ENCODE data around the gene NTSR2.

NTSR2 gene

DNA sequence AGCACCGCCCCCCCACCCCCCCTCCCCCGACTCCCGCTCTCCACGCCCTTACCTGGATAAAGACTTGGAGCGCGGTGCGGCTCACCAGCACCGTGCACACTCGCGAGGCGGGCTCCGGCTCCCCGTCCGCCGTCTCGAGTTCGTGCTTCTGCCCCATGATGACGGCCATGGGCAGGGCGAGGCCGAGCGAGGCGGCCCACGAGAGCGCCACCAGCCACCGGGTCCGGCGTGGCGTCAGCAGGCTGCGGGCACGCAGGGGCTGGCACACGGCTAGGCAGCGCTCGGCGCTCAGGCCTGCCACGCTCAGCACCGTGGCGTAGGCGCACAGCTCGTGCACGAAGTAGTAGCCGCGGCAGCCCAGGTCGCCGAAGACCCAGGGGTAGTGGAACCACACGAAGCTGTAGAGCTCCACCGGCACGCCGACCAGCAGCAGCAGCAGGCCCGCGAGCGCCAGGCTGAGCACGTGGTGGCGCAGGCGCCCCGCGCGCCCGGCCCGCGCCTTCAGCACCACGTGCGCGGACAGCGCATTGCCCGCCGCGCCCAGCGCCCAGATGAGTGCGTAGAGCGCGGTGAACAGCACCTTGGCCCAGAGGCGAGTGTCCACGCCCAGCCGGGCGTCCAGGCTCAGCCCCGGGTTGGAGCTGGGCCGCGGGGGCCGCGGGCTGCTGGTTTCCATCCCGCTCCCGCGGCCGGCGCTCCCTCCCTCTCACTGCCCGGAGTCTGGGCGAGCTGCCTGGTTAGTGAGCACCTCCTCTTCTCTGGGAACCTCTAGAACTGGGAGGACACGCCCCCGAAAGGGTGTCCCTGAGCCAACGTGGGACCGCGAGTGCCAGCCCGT is at the start of gene NTSR2:
Gene NTSR2, minus strand, starts transcription at position 742 of the 838 bp plus-strand sequence. Its CDS starts 66 bp downstream, at position 676.
- no peak for DNase-seq (ENCODE audit: low read depth)

- DNase-seq (ENCODE audit: low read depth): no peak
Observed at GRCh38 chr2:11719230-11719977, 49.4 kb upstream of the NTSR2 start.

DNA sequence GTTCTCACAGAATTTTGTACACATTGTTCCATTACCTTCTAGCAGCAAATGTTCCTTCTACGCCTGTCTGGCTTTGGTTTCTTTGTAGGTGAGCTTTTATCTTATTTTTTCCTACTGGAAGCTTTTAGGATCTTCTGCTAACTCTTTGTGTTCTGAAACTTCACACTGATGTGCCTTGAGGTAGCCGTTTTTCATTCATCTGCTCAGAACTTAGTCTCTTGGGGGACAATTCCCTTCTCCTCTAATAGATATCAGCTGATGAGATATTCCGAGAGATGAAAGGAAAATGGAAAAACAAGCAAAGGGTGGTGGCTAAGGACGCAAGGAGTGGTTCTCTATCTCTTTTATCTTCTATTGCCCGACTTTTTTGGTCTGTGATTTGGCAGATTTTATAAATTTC is 48.6 kb upstream of the NTSR2 start:
- DNase-seq (ENCODE audit: low read depth): no peak

- no peak for DNase-seq (ENCODE audit: low read depth)
Observed at GRCh38 chr2:11717623-11718022, 47.6 kb upstream of the NTSR2 start.

DNA sequence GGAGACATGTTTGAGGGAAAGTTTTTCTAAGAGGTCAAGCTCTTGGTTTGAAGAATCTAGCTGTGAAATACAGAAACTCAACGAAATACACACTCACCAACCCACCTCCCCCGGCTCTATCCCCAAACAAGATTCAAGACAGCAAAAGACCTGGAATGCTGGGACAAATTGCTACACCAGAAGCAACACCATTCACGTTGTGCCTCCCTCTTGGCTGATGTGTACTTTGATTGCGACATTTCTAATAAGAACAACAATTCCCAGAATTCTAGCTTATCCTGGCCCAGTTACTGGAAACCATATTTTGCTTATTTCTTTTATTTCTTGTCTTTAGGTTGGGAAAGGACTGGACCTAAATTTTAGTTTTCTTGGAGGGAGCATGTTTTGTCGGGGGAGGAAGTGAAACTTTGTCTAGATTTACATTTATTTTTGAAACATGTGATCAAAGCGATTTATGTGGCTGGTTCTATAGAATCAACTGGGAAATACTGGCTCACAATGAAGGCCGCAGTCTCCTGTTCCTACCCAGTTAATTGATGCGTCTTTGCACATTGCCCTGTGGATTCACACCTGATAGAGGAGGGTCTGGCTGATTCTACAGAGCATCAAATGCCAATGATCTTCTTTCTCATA is 46.8 kb upstream of the NTSR2 start:
- no peak for DNase-seq (ENCODE audit: low read depth)

- DNase-seq (ENCODE audit: low read depth): no peak
Observed at GRCh38 chr2:11715987-11716652, 46.1 kb upstream of the NTSR2 start.

DNA sequence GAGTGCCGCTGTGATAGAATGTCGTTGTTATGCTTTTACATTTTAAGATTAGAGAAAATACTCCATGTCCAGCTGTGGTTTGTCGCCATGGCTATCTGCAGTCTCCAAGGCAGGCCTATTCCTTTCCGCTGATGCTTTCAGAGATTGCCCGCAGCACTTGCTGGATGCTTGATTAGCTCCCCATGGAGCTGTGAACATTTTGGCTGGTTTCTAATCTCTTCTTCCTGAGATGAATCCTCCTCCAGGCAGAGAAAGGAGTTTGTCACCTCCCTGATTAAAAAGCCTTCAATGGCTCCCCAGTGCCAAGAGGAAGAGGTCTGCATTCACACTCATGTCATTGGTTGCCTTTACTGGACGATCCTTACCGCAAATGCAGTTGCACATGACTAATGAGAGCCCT is 43.8 kb upstream of the NTSR2 start:
- no peak for DNase-seq (ENCODE audit: low read depth)

DNA sequence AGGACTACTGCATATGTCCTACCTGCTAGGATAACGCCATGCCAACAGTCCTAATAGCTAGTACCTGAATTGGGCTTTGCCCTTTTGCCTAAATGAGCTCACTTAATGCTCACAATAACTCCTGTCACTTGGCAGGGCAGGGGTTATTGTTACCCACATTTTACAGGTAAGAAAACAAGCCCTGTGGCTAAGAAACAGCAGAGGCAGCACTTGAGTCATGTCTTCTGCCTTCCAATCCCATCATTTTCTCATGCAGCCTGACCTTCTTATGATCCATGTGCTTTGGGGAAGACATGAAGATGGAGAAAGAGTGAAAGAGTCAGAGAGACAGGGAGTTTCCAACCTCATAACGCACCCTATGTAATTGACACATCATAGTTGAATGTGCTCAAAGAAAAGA is 42.9 kb upstream of the NTSR2 start:
- no peak for DNase-seq (ENCODE audit: low read depth)

- no peak for DNase-seq (ENCODE audit: low read depth)
Observed at GRCh38 chr2:11711751-11712150, 41.8 kb upstream of the NTSR2 start.

DNA sequence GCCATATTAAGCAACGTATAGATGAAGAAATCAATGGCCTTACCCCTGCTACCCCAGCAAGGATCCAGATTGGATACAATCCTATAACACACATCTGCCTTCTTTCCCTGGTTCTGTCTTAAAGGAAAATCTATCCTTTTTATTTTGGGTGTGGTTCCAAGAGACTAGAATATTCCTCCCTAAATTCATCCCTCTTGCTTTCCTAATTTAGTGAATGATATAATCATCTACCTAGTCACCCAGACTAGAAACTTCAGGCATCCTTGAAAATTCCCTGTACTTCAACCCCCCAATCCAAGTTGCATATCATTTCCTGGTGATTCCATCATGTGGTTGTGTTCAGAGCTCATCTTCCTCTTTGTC is 41.3 kb upstream of the NTSR2 start:
- DNase-seq (ENCODE audit: low read depth): no peak

DNA sequence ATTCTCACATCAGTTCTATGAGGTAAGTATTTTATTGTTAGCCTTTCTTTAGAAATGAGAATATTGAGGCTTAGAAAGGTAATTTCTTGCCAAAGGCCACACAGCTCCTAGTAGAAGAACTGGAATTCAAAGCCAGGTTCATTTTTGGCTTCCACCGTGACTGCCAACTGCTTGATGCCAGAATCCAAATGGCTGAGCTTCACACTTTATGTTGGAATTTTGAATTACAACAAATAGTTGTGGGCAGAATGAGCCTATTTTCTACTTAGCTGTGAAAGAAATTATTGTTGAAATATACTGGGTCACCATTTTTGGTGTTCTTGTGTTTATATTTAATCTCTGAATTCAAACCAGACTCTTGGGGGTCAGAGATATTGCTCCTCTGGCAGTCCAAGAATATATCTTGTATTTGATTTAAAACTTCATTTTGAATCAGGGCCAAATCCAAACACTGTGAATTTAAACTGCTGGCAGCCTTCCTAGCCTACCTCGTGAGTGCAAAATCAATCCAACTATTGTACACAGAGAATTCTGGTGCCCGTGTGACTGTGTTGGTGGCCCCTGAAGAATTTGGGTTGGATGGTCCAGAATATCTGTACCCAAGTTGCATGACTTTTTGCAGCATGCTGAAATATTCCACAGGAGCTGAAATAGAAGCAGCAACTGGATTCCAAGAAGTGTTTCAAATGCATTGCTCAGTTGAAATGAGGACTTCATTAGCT is 40.8 kb upstream of the NTSR2 start:
- no peak for DNase-seq (ENCODE audit: low read depth)

- no peak for DNase-seq (ENCODE audit: low read depth)
Observed at GRCh38 chr2:11710210-11710609, 40.2 kb upstream of the NTSR2 start.

GRCh38 chr2:11709293-11709692 is 39.3 kb upstream of the NTSR2 start:
- DNase-seq (ENCODE audit: low read depth): no peak

DNA sequence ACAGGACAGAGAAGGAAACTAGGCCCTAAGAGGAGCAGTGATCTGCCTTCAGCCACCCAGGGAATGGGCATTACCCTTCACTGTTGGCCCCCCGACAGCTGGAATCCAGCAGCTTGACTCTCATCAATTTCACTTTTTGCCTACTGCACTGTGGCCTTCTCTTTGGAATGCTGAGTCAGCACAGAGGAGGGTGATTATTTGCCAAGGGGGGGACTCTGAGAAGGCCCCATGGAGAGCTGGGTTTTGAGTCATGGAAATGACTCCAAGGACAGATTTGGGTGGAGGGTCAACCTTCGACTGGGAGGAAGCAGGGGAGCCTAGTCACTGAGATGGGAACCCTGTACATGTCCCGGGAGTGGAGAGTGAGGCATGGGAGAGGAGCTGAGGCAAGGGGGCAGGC is 38.1 kb upstream of the NTSR2 start:
- no peak for DNase-seq (ENCODE audit: low read depth)

GRCh38 chr2:11705711-11706110 is 35.7 kb upstream of the NTSR2 start:
- no peak for DNase-seq (ENCODE audit: low read depth)

DNA sequence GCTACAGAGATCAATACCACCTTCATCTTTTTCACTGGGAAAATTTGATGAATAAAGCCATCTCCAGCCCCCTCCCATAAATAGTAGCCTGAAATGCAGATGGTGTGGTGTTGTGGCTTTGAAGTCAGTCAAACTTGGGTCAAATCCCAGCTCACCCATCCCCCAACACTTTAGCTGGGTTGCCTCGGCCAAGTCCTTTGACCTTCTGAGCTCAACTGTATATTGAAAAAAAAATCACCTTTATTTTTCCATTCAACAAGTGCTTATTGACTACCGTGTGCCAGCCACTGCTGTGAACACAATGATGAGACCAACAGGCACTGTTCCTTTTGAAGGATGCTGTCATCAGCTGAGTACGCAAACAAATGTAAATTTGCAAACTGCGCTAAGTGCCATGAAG is 35.1 kb upstream of the NTSR2 start:
- DNase-seq (ENCODE audit: low read depth): no peak

GRCh38 chr2:11703700-11704099 is 33.7 kb upstream of the NTSR2 start:
- DNase-seq (ENCODE audit: low read depth): no peak

DNA sequence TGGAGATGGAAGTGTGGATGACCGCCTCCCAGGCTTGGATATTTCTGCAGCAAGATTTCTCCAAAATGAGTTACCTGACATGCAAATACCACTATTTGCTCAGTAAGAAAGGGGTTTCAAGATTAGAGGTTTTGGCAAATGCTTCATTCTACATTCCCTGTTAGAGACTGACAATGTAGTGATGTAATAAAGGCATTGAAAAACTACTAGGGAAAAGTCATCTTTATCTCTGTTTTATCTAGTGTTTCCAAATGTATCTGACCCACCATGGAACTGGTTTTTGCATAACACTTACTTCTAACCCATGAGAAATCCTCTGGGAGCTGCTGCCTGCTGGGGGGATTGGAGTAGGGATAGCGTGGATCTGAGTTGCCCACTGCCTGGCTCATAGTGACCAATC is 33.0 kb upstream of the NTSR2 start:
- DNase-seq (ENCODE audit: low read depth): no peak

DNA sequence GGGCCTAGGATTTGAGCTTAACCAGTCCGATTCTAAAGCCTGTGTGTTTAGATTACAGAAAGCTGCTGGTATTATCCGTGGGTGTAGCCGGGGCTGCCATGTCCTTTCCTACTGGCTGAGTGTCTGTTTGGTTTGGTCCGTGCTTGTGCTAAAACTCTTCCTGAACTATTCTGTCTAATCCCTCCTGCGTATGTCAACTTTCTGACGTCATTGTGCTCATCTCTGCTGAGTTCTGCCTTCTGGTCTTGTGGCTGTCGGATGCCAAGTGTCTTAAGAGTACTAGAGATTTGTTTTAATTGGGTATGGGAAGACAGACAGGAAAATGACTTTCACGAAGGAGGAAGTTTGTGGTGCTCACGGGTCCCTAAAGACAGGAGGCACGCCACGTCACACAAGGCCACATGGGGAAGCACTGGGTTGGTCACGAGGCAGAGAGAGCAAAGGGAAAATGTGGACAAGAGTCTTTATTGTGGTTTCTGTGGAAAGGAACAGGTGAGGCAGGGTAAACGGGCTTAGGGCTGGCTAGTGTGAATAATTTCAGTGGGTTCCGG is 31.8 kb upstream of the NTSR2 start:
- no peak for DNase-seq (ENCODE audit: low read depth)

- no peak for DNase-seq (ENCODE audit: low read depth)
Observed at GRCh38 chr2:11701206-11701605, 31.2 kb upstream of the NTSR2 start.

Data from stimulated activated CD4-positive, alpha-beta T cell treated with anti-CD3 and anti-CD28 coated beads, Interleukin-2, amount 100 ng/mL, for 4 hours (primary cell).